Pancreas (tissue), 10 donors: ENCODE results near the gene ESRRA. TPM values are rescaled to one million over a fixed set of nuclear protein-coding genes. Genes with fewer than 3 reads are reported as not detected.
A peak's percentile ranks its signal among the peaks of the same experiment; 100 is the strongest.

Experiments
- ATAC-seq, 4 donors: fragments of 200-7000 bp; cut with Tn5 transposase; one replicate each; pipeline versions ENCODE4 v1.8.0 to v1.9.1; 2020; ENCODE audit warnings: mild to moderate bottlenecking in 4 of 4, moderate library complexity in 4 of 4
- DNase-seq, 6 donors: peaks; one replicate each; pipeline ENCODE4 v3.0.0-alpha.2; 2020
- FAIRE-seq: peaks from 2 replicates; lab custom pipeline; 2012; peaks lifted over from hg19 to GRCh38; lab: Jason Lieb, UNC
- H3K27ac ChIP-seq, 4 donors: fragments of 200-600 bp; sonication (generic); 1 replicate in 3 of 4; 2 replicates in 1 of 4; pipeline versions ENCODE4 v1.5.0 to v1.8.0; 2020
- H3K27me3 ChIP-seq, 4 donors: fragments of 200-600 bp; one replicate each; pipeline ENCODE4 v1.8.0; 2021
- H3K36me3 ChIP-seq, 3 donors: fragments of 200-600 bp; sonication (generic) in 1 of 3; one replicate each; pipeline versions ENCODE4 v1.5.0 to v1.8.0; 2020 to 2021
- H3K4me1 ChIP-seq, 3 donors: fragments of 200-600 bp; one replicate each; pipeline ENCODE4 v1.8.0; 2021
- H3K4me3 ChIP-seq, 4 donors: fragments of 200-600 bp; sonication (generic) in 2 of 4; one replicate each; pipeline versions ENCODE4 v1.5.0 to v1.8.0; 2020 to 2021
- H3K9me3 ChIP-seq, 4 donors: fragments of 200-600 bp; one replicate each; pipeline ENCODE4 v1.8.0; 2021
- WGBS, 2 donors: extraction: QIAGEN DNeasy Blood & Tissue Kit; methylation state at CpG; one replicate each; pipeline ENCODE4 v1.1.7; 2013; 5-methylcytosine and 5-hydroxymethylcytosine counted together
- intact Hi-C, 3 donors: fragments of 100-400 bp; cut with DNase I; formaldehyde crosslinking; loops; one replicate each; pipeline versions ENCODE4 v1.11.1 to v1.14.2; 2022
- polyA plus RNA-seq, 2 donors: library from polyadenylated mRNA; stranded (reverse); fragments of 200-250 nt; gene quantifications; one replicate each; pipeline ENCODE4 v1.2.3, GENCODE V29; 2013
- total RNA-seq, 6 donors: library from RNA; stranded (reverse); fragmentation: NEBNext Ultra II Directional in 4 of 6; extraction: Animal tissue kit (Norgen Biotek cat#: 25700) in 4 of 6; gene quantifications; one replicate each; pipeline versions ENCODE4 v1.2.1 to v1.2.4, GENCODE V29; 2021 to 2023
- TF ChIP-seq, protein P1 (sequence below), 4 donors: fragments of 200-600 bp; sonication (generic) in 3 of 4; IDR thresholded peaks; one replicate each; pipeline versions ENCODE4 v1.5.0 to v1.8.0; 2021; ENCODE audit warnings: antibody characterized with exemption in 4 of 4
- donor health status: healthy with polysubstance abuse.
- donor health status: DM: no; HTN: no; CAD: no; lungs with moderate emphysema.
- donor health status: DM: no; HTN: no; CAD: no.
- donor health status: control.
- donor health status: control.
- donor health status: Bipolar disorder and iron deficiency.
- donor health status: DM: yes; HTN: yes; CAD: no.
- donor health status: DM: no; HTN: no; CAD: no.
- donor health status: DM: no; HTN: no; CAD: no.
- donor health status: DM: yes; HTN: yes; CAD: no.

Gene ESRRA
- total RNA-seq = 10 to 100 TPM; 28.0 to 50.7 (median 37.9) TPM
- 10 to 100 TPM; 61.0 to 62.3 TPM for polyA plus RNA-seq

GRCh38 chr11:64305075-64305690 lies at the start of gene ESRRA:
TSS of gene ESRRA (plus strand) at chr11:64305524. CDS start at chr11:64307180, 1,656 bp downstream.
- intact Hi-C loops = no loop called here
- peak within 1 kb of the TSS; percentile 46 to 71 (median 63) for H3K4me3 ChIP-seq
- TF ChIP-seq, protein P1, sequence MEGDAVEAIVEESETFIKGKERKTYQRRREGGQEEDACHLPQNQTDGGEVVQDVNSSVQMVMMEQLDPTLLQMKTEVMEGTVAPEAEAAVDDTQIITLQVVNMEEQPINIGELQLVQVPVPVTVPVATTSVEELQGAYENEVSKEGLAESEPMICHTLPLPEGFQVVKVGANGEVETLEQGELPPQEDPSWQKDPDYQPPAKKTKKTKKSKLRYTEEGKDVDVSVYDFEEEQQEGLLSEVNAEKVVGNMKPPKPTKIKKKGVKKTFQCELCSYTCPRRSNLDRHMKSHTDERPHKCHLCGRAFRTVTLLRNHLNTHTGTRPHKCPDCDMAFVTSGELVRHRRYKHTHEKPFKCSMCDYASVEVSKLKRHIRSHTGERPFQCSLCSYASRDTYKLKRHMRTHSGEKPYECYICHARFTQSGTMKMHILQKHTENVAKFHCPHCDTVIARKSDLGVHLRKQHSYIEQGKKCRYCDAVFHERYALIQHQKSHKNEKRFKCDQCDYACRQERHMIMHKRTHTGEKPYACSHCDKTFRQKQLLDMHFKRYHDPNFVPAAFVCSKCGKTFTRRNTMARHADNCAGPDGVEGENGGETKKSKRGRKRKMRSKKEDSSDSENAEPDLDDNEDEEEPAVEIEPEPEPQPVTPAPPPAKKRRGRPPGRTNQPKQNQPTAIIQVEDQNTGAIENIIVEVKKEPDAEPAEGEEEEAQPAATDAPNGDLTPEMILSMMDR (IDR thresholded peaks at IDR 0.05) = no peak
- WGBS, 2 donors = 0% methylated on average over 68 to 81 of the region's 81 CpGs
- peaks cover 8 to 18% (median 15%) of the 10 kb centered on the region in 3 donors for H3K4me1 ChIP-seq
- H3K27me3 ChIP-seq = peaks cover 0 to under 1% (median 0%) of the 10 kb centered on the region in 4 donors
- H3K9me3 ChIP-seq = no peaks in the 10 kb centered on the region
- peak within 1 kb of the TSS; percentile 86 to 95 (median 90) for H3K27ac ChIP-seq
- FAIRE-seq (no peak), ATAC-seq (peak; percentile 82 to 91 (median 86)), DNase-seq (peak; percentile 99 to 100 (median 100))
- no peaks in the 10 kb centered on the region for H3K36me3 ChIP-seq

GRCh38 chr11:64256300-64256699 lies 49.0 kb upstream of the ESRRA start:
- TF ChIP-seq, protein P1 (IDR thresholded peaks at IDR 0.05) = no peak
- H3K4me3 ChIP-seq = no peak overlapping the region
- peaks cover 0 to 19% (median 0%) of the 10 kb centered on the region in 3 donors for H3K36me3 ChIP-seq
- 91 to 92% methylated on average over 15 of the region's 15 CpGs for WGBS, 2 donors
- no peaks in the 10 kb centered on the region for H3K9me3 ChIP-seq
- H3K4me1 ChIP-seq = peaks cover 0 to 4% (median 0%) of the 10 kb centered on the region in 3 donors
- H3K27me3 ChIP-seq = no peaks in the 10 kb centered on the region
- ATAC-seq = no peak
- intact Hi-C loops = no loop called here
- no peak for FAIRE-seq
- H3K27ac ChIP-seq = no peak overlapping the region
- peak in 3 of 6 donors; percentile 35 to 67 (median 50) for DNase-seq

GRCh38 chr11:64258356-64258755 lies 47.0 kb upstream of the ESRRA start:
- H3K4me3 ChIP-seq = no peak overlapping the region
- no peak overlapping the region for H3K27ac ChIP-seq
- WGBS, 2 donors = 91 to 93% methylated on average over 24 of the region's 24 CpGs
- H3K27me3 ChIP-seq = no peaks in the 10 kb centered on the region
- ATAC-seq (no peak), DNase-seq (peak in 3 of 6 donors; percentile 26 to 72 (median 51)), FAIRE-seq (no peak)
- peaks cover 0 to 19% (median 0%) of the 10 kb centered on the region in 3 donors for H3K36me3 ChIP-seq
- no peaks in the 10 kb centered on the region for H3K9me3 ChIP-seq
- H3K4me1 ChIP-seq = no peaks in the 10 kb centered on the region
- intact Hi-C loops = no loop called here
- TF ChIP-seq, protein P1 (IDR thresholded peaks at IDR 0.05) = no peak

DNA sequence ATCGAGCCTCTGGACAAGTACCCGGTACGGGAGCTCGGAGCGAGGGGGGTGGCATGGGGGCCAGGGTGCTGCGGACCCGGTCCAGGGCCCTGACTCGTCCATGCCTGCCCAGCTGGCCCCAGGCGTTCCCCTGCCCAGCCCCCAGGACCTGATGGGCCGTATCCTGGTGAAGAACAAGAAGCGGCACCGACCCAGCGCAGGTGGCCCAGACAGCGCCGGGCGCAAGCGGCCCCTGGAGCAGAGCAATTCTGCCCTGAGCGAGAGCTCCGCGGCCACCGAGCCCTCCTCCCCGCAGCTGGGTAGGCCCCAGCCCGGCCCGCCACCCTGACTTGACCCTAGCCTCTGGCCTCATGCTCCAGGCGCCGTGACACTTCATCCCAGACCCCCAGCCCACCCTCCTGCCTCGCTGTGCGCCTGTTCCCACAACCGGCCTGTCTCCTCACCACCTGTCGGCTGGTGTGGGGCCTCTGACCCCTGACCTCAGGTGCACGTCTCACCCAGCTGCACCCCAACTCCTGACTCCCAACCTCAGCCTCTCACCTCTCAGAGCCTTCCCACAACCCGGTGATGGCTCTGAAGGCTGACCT lies 46.3 kb upstream of the ESRRA start:
- no peak for ATAC-seq
- Histone ChIP-seq H3K9me3 (no peaks in the 10 kb centered on the region), H3K4me1 (no peaks in the 10 kb centered on the region), H3K27me3 (no peaks in the 10 kb centered on the region), H3K4me3 (no peak overlapping the region), H3K36me3 (peaks cover 0 to 19% (median 0%) of the 10 kb centered on the region in 3 donors), H3K27ac (no peak overlapping the region)
- 92 to 93% methylated on average over 30 to 32 of the region's 32 CpGs for WGBS, 2 donors
- DNase-seq = peak in 3 of 6 donors; percentile 40 to 80 (median 51)
- no peak for FAIRE-seq
- TF ChIP-seq, protein P1 (IDR thresholded peaks at IDR 0.05) = no peak
- intact Hi-C loops = no loop called here
